BLaER1 (cell line): ENCODE measurements around the gene CCDC197.

Source experiments
- H3K27ac ChIP-seq: shearing (Covaris generic); formaldehyde crosslinking; 2 replicates; pipeline ENCODE4 v1.8.1; 2022
- H3K27me3 ChIP-seq: shearing (Covaris generic); formaldehyde crosslinking; 2 replicates; pipeline ENCODE4 v1.8.1; 2022
- H3K36me3 ChIP-seq: shearing (Covaris generic); formaldehyde crosslinking; 2 replicates; pipeline ENCODE4 v1.8.1; 2022
- H3K4me1 ChIP-seq: shearing (Covaris generic); formaldehyde crosslinking; 2 replicates; pipeline ENCODE4 v1.8.1; 2022
- H3K4me2 ChIP-seq: shearing (Covaris generic); formaldehyde crosslinking; 2 replicates; pipeline ENCODE4 v1.8.1; 2022
- H3K4me3 ChIP-seq: shearing (Covaris generic); formaldehyde crosslinking; 2 replicates; pipeline ENCODE4 v1.8.1; 2022
- H3K9ac ChIP-seq: shearing (Covaris generic); formaldehyde crosslinking; 2 replicates; pipeline ENCODE4 v1.8.1; 2022
- H3K9me3 ChIP-seq: shearing (Covaris generic); formaldehyde crosslinking; 2 replicates; pipeline ENCODE4 v1.8.1; 2022
- H4K20me1 ChIP-seq: shearing (Covaris generic); formaldehyde crosslinking; 2 replicates; pipeline ENCODE4 v1.8.1; 2022
- Cebpa-rat ChIP-seq: shearing (Covaris generic); IDR thresholded peaks from 2 replicates; pipeline ENCODE4 v1.8.1; 2022

CCDC197 gene

DNA sequence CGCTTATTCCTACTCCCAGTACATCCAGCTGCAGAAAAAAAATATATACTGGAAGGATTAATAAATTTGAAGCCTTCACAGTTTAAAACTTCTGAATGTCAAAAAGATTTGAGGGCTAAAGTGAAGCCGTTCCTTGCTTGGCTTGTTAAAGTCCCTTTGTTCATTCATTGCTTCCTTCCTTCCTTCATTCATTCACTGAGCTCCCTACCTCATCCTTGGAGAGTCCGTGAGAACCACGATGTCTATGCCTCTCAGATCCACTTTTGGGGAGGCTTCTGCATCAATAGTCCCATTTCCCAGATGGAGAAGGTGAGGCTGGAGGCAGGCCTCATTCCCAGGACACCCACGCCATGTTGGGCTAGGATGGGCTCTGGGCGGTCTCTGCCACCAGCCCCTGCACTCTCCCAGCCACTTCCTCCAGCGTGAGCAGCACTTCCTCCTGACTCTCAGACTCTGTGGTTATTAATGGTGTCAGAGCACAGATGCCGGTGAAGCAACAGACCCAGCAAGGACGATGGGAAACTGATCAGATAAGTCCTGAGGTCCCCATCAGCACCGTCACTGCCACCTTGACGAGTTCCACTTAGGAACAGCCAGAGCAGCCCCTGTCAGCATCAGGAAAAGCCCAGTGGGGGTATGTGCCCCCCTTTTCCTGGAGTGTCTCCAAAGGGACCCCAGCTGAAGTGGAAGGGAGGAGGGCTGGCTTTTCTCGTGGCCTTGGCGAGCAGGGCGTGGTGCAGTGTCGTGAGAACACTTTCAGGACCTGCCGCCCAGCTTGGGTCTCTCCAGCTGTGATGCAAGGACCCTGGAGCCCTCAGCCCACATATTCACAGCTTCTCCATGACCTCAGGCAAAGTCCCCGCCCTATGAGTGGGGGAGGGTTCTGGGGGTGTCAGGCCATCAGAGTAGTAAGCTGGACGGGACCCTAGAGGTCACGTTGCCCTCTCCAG lies 41.9 kb upstream of the CCDC197 start:
- H3K9ac ChIP-seq: peak overlapping the region; percentile 71
- H3K9me3 ChIP-seq: no peaks in the 10 kb centered on the region
- no peaks in the 10 kb centered on the region for H4K20me1 ChIP-seq
- H3K27me3 ChIP-seq: no peaks in the 10 kb centered on the region
- TF ChIP-seq Cebpa-rat: peak; percentile 90
- no peaks in the 10 kb centered on the region for H3K36me3 ChIP-seq
- peak overlapping the region; percentile 81 for H3K27ac ChIP-seq
- H3K4me2 ChIP-seq: peak overlapping the region; percentile 91
- peaks cover 87% of the 10 kb centered on the region for H3K4me1 ChIP-seq
- peak overlapping the region; percentile 48 for H3K4me3 ChIP-seq

DNA sequence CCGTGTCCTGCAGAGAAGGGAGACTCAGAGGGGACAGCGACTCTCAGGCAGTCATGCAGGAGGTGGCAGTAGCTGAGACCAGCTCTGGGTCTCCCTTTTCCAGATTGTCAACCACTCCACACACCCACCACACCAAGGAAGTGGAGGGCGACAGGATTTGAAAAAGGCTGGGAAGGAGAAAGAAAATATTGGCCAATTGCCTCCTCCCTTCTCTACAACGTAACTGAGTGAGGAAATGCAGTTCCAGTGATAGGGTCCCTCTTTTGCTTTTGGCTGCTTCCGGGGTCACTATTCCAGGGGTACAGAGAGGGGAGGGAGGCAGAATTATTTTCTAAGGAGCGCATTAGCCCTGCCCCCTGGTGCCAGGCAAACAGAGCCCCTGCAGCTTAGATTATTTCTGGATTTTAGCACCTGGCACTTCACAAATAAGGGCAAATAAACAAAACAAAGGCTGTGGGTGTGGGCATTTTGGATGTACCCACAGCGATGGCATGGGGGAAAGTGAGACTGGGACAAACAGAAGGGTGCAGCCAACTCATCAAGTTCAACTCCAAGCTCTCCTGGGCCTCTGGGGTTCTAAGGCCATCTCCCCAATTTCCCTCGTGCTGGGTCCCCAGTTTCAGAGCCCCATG lies 41.1 kb upstream of the CCDC197 start:
- H3K9me3 ChIP-seq: no peaks in the 10 kb centered on the region
- H3K4me1 ChIP-seq: peaks cover 94% of the 10 kb centered on the region
- H3K36me3 ChIP-seq: no peaks in the 10 kb centered on the region
- no peaks in the 10 kb centered on the region for H3K27me3 ChIP-seq
- no peaks in the 10 kb centered on the region for H4K20me1 ChIP-seq
- H3K4me2 ChIP-seq: peak overlapping the region; percentile 91
- H3K4me3 ChIP-seq: peak overlapping the region; percentile 48
- H3K9ac ChIP-seq: peak overlapping the region; percentile 71
- no peak for TF ChIP-seq Cebpa-rat
- H3K27ac ChIP-seq: peak overlapping the region; percentile 81

DNA sequence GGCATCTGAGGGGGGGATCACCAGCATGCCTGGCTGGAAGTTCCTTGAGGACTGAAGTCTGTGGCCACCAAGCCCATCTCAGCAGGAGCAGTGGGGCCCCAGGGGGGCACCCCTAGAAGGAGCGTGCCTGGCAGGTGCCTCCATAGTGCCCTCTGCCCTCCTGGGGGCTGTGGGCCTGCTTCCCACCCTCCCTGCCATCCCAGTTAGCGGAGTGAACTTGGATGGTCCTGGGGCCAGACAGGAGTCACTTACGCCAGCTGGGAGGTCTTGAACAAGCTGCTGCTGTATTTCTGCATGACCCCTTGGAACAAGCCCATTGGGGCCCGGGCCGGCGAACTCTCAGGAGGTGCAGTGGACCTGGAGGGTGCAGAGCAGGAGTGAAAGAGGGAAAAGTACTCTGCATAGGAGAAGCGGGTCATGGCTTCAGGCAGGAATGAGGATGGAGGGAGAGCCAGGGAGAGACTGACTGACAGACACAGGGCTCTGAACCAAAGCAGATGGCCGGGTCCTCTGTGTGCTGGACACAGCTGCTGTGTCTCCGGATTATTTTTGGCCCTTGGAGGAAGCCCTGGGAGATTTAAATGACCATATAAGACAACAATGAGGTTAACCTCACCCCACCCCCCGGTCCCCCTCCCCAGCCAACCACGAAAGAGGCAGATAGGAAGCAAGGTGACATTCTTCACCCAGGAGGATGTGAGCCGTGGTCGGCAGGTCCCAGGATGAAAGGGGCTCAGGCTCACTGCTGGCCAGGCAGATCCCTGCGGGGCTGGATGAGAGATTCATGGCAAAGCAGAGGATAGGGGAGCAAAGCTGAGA lies 40.4 kb upstream of the CCDC197 start:
- no peaks in the 10 kb centered on the region for H4K20me1 ChIP-seq
- H3K4me2 ChIP-seq: peak overlapping the region; percentile 91
- no peak for TF ChIP-seq Cebpa-rat
- no peaks in the 10 kb centered on the region for H3K27me3 ChIP-seq
- H3K36me3 ChIP-seq: no peaks in the 10 kb centered on the region
- no peak overlapping the region for H3K4me3 ChIP-seq
- H3K9ac ChIP-seq: peak overlapping the region; percentile 71; the same call in 1 of the 2 replicates
- H3K4me1 ChIP-seq: peaks cover 100% of the 10 kb centered on the region
- no peaks in the 10 kb centered on the region for H3K9me3 ChIP-seq
- peak overlapping the region; percentile 88 for H3K27ac ChIP-seq

DNA sequence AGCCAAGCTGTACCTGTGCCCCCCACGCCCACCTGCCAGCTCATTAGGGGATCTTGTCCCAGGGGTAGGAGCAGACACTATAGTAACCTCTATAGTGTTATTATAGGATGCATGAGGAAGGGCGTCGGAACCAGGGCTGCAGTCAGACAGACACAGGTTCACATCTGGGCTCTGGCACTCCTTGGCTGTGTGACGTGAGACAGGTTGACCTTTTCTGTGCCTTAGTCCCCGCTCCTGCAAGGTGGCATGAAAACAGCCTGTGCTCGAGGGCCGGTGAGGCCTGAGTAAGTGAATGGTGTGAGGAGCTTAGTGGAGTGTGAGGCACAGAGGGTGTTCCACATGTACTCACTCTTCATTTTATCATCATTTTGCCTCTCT lies 39.8 kb upstream of the CCDC197 start:
- H3K27ac ChIP-seq: peak overlapping the region; percentile 88
- H3K27me3 ChIP-seq: no peaks in the 10 kb centered on the region
- H3K9me3 ChIP-seq: no peaks in the 10 kb centered on the region
- TF ChIP-seq Cebpa-rat: no peak
- no peaks in the 10 kb centered on the region for H4K20me1 ChIP-seq
- H3K9ac ChIP-seq: no peak overlapping the region
- no peaks in the 10 kb centered on the region for H3K36me3 ChIP-seq
- H3K4me3 ChIP-seq: no peak overlapping the region
- peak overlapping the region; percentile 91 for H3K4me2 ChIP-seq
- peaks cover 100% of the 10 kb centered on the region for H3K4me1 ChIP-seq

DNA sequence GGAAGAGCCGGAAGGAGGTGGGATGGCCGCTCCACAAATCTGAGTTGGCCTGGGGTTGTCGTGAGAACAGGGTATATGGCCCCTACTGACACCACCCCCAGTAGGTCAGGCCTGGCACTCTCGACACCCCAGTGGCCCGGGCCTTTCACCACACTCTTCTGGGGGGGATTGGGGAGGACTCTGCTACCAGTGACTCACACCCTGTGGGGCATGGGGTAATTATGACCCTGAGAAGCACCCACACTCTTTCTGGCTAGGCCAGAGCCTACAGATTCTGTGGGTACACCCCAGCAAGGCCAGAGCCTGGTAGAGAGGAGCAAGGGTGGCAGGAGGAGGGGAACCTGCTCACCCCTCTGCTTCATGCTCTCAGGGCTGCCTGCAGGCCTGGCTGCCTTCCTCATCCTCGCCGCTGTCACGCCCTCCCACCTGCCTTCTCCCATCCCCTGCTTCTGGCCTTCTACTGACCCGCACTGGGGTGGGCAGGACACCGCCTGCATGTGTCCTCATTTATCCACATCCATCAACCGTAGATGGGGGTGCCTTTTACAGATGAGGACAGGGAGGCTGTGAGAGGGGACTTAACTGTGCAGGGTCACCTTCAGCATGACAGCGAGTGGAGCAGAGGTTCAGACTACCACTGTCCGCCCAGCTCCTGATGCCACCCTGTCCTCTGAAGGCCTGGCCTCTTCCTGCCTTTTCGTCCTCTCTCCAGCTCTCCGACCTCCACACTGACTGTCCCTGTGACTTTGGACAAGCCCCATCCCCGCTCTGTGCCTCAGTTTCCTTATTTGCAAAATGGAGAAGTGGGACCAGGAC lies 39.1 kb upstream of the CCDC197 start:
- H3K27ac ChIP-seq: peak overlapping the region; percentile 88
- no peak overlapping the region for H3K9ac ChIP-seq
- no peaks in the 10 kb centered on the region for H3K27me3 ChIP-seq
- H3K4me1 ChIP-seq: peaks cover 100% of the 10 kb centered on the region
- H4K20me1 ChIP-seq: no peaks in the 10 kb centered on the region
- no peaks in the 10 kb centered on the region for H3K9me3 ChIP-seq
- H3K4me2 ChIP-seq: peak overlapping the region; percentile 91
- no peaks in the 10 kb centered on the region for H3K36me3 ChIP-seq
- TF ChIP-seq Cebpa-rat: no peak
- no peak overlapping the region for H3K4me3 ChIP-seq

DNA sequence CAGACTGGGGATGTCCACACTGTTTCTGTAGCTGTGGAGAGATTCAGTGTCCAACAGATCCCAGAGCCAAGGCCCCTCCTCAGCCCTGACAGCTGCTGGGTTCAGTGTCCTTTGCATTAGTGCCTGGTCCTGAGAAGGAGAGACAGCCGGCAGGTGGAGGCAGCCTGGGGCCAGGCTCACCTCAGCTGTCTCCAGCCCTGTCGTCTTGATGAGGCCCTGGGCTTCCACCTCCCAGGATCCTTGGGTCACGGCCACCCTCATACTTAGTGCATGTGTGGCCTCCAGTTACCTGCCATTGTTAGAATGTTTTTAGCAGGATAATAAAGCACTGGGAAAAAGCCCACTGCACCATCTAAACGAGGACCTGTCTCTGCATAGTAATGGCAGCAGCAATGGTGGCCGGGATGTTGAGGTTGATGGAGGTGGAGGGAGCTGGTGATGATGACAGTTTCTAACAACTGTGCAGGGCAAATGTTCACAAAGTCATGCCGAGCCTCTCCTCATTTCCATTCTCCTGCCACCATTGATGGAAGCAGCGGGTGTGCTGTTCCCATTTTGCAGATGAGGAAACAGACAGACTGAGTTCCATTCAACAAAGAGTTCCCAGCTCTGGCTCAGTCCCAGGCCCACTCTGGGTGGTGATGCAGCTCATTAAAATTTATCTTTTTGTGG lies 38.4 kb upstream of the CCDC197 start:
- TF ChIP-seq Cebpa-rat: no peak
- no peaks in the 10 kb centered on the region for H3K36me3 ChIP-seq
- H3K9me3 ChIP-seq: no peaks in the 10 kb centered on the region
- H4K20me1 ChIP-seq: no peaks in the 10 kb centered on the region
- 0 out of 2 replicates have a peak overlapping the region, but pooled peaks have one; percentile 9 for H3K4me3 ChIP-seq
- H3K27me3 ChIP-seq: no peaks in the 10 kb centered on the region
- H3K4me2 ChIP-seq: peak overlapping the region; percentile 91
- peak overlapping the region; percentile 49 for H3K9ac ChIP-seq
- H3K27ac ChIP-seq: peak overlapping the region; percentile 88
- peaks cover 100% of the 10 kb centered on the region for H3K4me1 ChIP-seq

DNA sequence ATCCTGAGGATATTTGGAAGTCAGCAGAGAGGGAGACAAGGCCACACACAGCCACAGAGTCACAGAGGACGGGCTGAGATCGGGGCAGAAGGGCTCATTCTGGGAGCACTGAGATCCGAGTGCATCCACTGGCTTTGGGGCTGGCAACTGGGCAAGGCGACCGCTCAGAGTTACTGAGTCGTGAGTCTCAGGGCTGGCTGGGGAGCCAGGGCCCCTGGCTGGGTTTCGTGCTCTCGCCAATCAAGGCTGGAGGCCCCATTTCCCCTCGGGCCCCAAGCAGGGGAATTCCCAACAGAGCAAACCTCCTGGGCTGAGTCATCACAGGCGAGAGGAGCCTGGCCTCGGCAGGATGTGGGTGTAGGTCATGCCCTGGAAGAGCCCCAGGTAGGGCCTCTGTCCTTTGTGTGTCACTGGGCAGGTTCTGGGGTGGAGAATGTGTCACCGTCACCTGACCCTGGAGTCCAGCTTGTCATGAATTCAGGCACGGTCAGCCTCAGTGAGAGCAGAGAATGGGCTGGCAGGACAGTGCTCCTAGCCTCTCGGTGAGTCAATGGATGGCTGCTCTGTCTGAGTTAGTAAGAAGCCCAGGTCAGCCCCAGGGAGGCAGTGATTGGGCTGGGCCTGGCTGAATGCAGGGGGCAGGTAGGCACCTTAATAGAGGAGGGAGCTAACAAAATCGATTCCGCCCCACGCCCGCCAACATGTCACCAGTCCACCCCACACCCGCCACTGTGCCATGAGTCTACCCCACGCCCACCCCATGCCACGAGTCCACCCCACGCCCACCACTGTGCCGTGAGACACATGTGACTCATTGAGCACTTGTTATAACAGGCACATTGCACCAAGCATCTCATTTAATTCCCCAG lies 37.6 kb upstream of the CCDC197 start:
- Histone ChIP-seq H3K36me3 (no peaks in the 10 kb centered on the region), H3K27ac (peak overlapping the region; percentile 88), H3K4me2 (peak overlapping the region; percentile 91), H3K9me3 (no peaks in the 10 kb centered on the region), H3K9ac (peak overlapping the region; percentile 49), H3K4me1 (peaks cover 100% of the 10 kb centered on the region), H4K20me1 (no peaks in the 10 kb centered on the region), H3K4me3 (0 out of 2 replicates have a peak overlapping the region, but pooled peaks have one; percentile 9), H3K27me3 (no peaks in the 10 kb centered on the region)
- TF ChIP-seq Cebpa-rat: no peak

DNA sequence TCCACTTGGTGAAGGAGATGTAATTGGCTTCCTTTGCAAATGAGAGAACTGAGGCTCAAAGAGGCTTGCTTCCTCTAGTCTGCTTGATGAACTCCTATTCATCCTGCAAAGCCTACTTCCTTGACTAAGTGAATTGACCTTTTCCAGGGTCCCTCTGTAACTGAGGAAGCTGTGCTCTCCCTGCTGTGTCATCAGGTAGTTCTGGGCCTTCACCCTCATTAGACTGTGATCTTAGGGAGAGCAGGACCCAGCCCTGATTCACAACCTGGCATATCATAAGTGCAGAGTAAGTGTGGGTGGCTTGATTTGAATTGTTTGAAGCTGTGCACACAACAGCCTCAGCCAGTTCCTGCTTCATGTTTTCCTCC lies 37.0 kb upstream of the CCDC197 start:
- peak overlapping the region; percentile 91 for H3K4me2 ChIP-seq
- H3K4me3 ChIP-seq: no peak overlapping the region
- H3K9ac ChIP-seq: peak overlapping the region; percentile 9; the same call in 1 of the 2 replicates
- no peaks in the 10 kb centered on the region for H4K20me1 ChIP-seq
- peaks cover 100% of the 10 kb centered on the region for H3K4me1 ChIP-seq
- H3K9me3 ChIP-seq: no peaks in the 10 kb centered on the region
- no peak for TF ChIP-seq Cebpa-rat
- H3K36me3 ChIP-seq: no peaks in the 10 kb centered on the region
- H3K27ac ChIP-seq: peak overlapping the region; percentile 88
- no peaks in the 10 kb centered on the region for H3K27me3 ChIP-seq
